HCT116 (cell line): ENCODE measurements around the gene RNF183.

Experiments
- ATF3 ChIP-seq: IDR thresholded peaks from 2 replicates; pipeline ENCODE4 v1.6.1; 2012
- CTCF ChIP-seq, 3 experiments: fragments of 200-600 bp in 1 of 3; sonication (generic) in 1 of 3; IDR thresholded peaks in 2 of 3; conservative IDR thresholded peaks in 1 of 3; 2 replicates each; pipeline ENCODE4 v1.5.1; 2012 to 2017; ENCODE audit warnings: low read depth in 2 of 3, low read length in 2 of 3, antibody characterized with exemption in 1 of 3, borderline replicate concordance in 1 of 3, control low read depth in 1 of 3, mild to moderate bottlenecking in 1 of 3, mixed read lengths in 1 of 3, mixed run types in 1 of 3, moderate library complexity in 1 of 3; ENCODE audit not compliant: insufficient read depth in 1 of 3
- ELF1 ChIP-seq: IDR thresholded peaks from 2 replicates; pipeline ENCODE4 v1.6.1; 2012; ENCODE audit warnings: low read depth, borderline replicate concordance
- EZH2phosphoT487 ChIP-seq: fragments of 200-600 bp; IDR thresholded peaks from 2 replicates; pipeline ENCODE4 v1.6.1; 2018; ENCODE audit warnings: antibody characterized with exemption, borderline replicate concordance
- JUND ChIP-seq: IDR thresholded peaks from 2 replicates; pipeline ENCODE4 v1.6.1; 2012
- MAX ChIP-seq: IDR thresholded peaks from 2 replicates; pipeline ENCODE4 v1.6.1; 2012
- POLR2A ChIP-seq: IDR thresholded peaks from 2 replicates; pipeline ENCODE4 v1.7.0; 2011; ENCODE audit warnings: borderline replicate concordance; ENCODE audit not compliant: insufficient read depth, insufficient read length; ENCODE audit errors: extremely low read depth
- POLR2AphosphoS5 ChIP-seq: IDR thresholded peaks from 2 replicates; pipeline ENCODE4 v1.6.1; 2011; ENCODE audit warnings: mild to moderate bottlenecking, low read depth, low read length, moderate library complexity
- REST ChIP-seq: IDR thresholded peaks from 2 replicates; pipeline ENCODE4 v1.6.1; 2012; ENCODE audit warnings: low read depth
- SIN3A ChIP-seq: IDR thresholded peaks from 2 replicates; pipeline ENCODE4 v1.6.1; 2012; ENCODE audit warnings: low read depth
- SP1 ChIP-seq: IDR thresholded peaks from 2 replicates; pipeline ENCODE4 v1.6.1; 2012; ENCODE audit warnings: low read depth
- YY1 ChIP-seq: IDR thresholded peaks from 2 replicates; pipeline ENCODE4 v1.6.1; 2011; ENCODE audit warnings: low read length, low read depth, moderate library complexity, mild to moderate bottlenecking; ENCODE audit not compliant: insufficient replicate concordance; ENCODE audit errors: extremely low read depth

DNA sequence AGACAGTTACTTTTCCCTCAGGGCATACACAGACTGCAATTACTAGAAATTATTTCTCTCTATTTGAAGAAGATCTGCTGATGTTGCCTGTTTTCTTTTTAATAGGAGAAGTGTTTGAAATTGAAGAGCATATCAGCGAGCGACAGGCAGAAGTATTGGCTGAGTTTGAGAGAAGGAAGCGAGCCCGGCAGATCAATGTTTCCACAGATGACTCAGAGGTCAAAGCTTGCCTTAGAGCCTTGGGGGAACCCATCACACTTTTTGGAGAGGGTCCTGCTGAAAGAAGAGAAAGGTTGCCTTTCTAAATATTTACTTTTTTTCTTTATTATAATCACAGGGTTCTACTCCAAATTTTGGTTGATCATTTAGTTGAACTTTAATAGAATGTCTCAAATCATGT is 24.3 kb downstream of the RNF183 start:
- TF ChIP-seq CTCF (IDR thresholded peaks at IDR 0.05 in 2 of 3, conservative IDR thresholded peaks at IDR 0.05 in 1 of 3; ENCODE audit: borderline replicate concordance in 1 of 3, insufficient read depth in 1 of 3, low read depth in 2 of 3, low read length in 2 of 3) (no peak), REST (no peak), POLR2A (no peak), POLR2AphosphoS5 (no peak), EZH2phosphoT487 (no peak), ATF3 (no peak), JUND (no peak), SIN3A (no peak), YY1 (no peak), SP1 (no peak), MAX (no peak), ELF1 (no peak)
